ENCODE results near the gene HTRA2. TPM values are rescaled to one million over a fixed set of nuclear protein-coding genes. Genes with fewer than 3 reads are reported as not detected.

Gene HTRA2
- total and polyA plus RNA-seq, 2 donors: 42.9 to 70.6 TPM

DNA sequence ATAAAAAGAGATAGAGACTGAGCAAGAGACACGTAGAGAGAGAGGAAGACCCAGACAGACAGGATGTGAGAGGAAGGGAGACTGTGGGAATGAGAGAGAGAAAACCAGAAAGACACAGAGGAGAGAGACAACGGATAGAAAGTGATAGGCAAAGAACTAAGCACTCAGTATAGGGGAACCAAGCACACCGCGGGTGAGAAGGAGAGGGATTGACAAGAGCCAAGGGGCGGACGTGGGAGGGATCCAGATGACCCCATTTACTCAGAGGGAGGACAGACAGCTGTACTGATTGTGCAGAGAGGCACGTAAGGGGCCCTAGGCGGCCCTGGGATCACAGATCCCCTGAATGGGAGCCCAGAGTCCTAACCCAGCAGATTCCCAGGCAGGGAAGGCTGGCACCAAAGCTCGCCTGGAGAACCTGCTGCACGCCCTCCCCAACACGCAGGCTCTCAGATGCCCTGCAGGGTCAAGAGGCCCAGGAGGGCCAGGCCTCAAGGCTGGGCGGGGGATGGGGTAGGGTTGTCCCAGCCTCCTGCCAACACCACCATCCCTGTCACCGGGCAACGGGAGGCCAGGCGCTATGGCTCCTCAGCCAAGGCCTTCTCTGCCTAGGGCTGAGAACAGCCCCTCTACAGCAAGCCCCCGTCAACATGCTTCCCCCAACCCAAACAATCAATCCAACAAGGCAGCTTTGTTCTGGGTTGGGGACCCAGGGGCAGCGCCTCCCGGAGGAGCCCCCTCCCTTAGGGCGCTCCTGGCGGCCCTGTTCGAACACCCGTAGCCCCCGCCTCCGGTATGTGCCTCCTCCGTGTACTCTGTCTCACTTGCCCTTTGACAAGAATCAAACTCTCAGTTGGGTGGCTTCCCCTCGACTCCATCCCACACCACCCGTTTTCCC is 23.4 kb downstream of the HTRA2 start:
- Histone ChIP-seq H3K27ac (ENCODE audit: low read depth in 1 of 2, low read length in 1 of 2) (no peak overlapping the region), H3K4me1 (ENCODE audit: control insufficient read depth in 2 of 2, insufficient read depth in 2 of 2, low read length in 2 of 2) (peaks cover 7 to 39% of the 10 kb centered on the region in 2 donors), H3K4me3 (ENCODE audit: low read length in 2 of 2) (no peak overlapping the region), H3K9me3 (ENCODE audit: control insufficient read depth in 2 of 2, insufficient read depth in 1 of 2, low read length in 1 of 2) (peaks cover 5 to 7% of the 10 kb centered on the region in 2 donors), H3K36me3 (ENCODE audit: control insufficient read depth in 2 of 2, insufficient read depth in 2 of 2, low read length in 1 of 2) (peaks cover 2 to 3% of the 10 kb centered on the region in 2 donors), H3K27me3 (ENCODE audit: control insufficient read depth in 2 of 2, insufficient read depth in 1 of 2, low read length in 1 of 2) (peaks cover 44 to 80% of the 10 kb centered on the region in 2 donors)
- DNase-seq (ENCODE audit: low read depth in 6 of 9, low spot score in 9 of 9): no peak
- WGBS: 90% methylated on average over 27 of the region's 27 CpGs

DNA sequence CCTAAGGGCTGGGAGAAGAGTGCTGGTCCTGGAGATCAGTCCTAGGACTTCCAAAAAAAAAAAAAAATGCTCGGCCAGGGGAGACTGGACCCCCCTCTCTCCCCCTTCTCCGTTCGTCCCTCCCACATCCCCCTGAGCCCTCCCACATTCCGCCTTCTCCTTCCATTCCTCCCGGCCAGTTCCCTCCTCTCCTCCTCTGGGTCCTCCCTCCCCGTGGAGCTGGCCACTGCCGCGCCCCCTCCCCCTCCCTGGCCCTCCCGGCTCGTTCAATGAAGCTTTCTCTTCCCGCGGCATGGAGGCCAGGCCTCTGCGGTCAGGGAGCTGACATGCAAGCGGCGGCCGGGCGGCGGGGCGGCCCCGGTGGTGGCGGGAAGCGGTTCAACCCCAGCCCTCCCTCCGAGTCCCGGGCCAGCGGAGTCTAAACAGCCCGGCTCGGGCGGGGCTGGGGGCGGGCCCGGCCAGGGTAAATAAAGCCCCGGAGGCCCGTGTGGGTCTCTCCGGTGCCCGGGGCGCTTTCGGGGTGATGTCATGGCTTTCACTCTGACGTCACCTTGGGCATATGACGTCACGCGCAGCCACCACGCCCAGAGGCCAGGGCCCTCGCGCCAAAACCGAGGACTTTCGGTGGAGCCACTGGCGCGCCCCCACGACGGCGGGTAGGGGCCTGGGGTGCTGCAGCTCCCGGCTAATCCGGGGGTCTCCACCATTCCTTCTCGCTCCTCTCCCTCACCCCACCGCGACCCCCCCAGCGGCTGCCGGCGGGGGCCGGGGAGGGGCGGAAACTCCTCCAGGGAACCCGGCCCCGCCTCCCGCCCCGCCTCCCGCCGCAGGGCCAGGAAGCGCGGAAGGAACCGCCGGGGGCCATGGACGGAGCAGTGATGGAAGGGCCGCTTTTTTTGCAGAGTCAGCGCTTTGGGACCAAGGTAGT is 24.4 kb downstream of the HTRA2 start, which contains the start of the genes DOK1 and LOXL3:
Gene DOK1 (plus strand): TSS at position 829 of the 928 bp plus-strand sequence. CDS start 35 bp downstream, at position 864.
Gene LOXL3 (minus strand): TSS at position 51 of the 928 bp plus-strand sequence. CDS start 1,308 bp downstream, outside the sequence.
- peaks cover 2 to 3% of the 10 kb centered on the region in 2 donors for H3K36me3 ChIP-seq (ENCODE audit: control insufficient read depth in 2 of 2, insufficient read depth in 2 of 2, low read length in 1 of 2)
- H3K27ac ChIP-seq (ENCODE audit: low read depth in 1 of 2, low read length in 1 of 2): peak within 1 kb of the TSS; percentile 11 to 58
- WGBS: 2% methylated on average over 73 of the region's 73 CpGs
- peaks cover 4 to 5% of the 10 kb centered on the region in 2 donors for H3K9me3 ChIP-seq (ENCODE audit: control insufficient read depth in 2 of 2, insufficient read depth in 1 of 2, low read length in 1 of 2)
- peaks cover 35 to 70% of the 10 kb centered on the region in 2 donors for H3K27me3 ChIP-seq (ENCODE audit: control insufficient read depth in 2 of 2, insufficient read depth in 1 of 2, low read length in 1 of 2)
- H3K4me3 ChIP-seq (ENCODE audit: low read length in 2 of 2): peak within 1 kb of the TSS; percentile 97 to 99
- H3K4me1 ChIP-seq (ENCODE audit: control insufficient read depth in 2 of 2, insufficient read depth in 2 of 2, low read length in 2 of 2): peaks cover 7 to 34% of the 10 kb centered on the region in 2 donors
- peak in 7 of 9 donors; percentile 52 to 84 (median 58) for DNase-seq (ENCODE audit: low read depth in 6 of 9, low spot score in 9 of 9)

DNA sequence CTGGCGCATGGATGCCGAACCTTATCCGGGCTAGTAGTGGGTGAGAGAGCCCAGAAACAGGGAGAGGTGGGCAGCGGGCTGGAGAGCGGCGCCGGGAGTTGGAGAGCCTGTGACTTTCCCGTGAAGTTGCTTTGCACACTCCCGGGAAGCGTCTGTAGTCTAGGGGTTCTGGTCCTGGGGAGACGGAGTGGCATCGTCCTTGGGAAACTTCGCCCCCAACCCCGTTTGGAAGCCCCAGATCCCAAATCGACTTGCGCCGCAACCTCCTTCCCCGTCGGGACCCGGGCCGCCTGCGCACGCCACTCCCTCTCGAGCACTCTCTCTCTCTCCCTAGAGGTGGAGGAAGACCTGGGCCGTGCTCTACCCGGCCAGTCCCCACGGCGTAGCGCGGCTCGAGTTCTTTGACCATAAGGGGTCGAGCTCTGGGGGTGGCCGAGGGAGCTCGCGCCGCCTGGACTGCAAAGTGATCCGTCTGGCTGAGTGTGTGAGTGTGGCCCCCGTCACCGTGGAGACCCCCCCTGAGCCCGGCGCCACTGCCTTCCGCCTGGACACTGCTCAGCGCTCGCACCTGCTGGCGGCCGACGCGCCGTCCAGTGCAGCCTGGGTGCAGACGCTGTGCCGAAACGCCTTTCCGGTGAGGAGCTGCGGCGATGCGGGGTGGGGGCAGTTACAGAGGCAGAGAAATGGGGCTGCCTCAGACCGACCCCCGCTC is 25.2 kb downstream of the HTRA2 start:
- Histone ChIP-seq H3K9me3 (ENCODE audit: control insufficient read depth in 2 of 2, insufficient read depth in 1 of 2, low read length in 1 of 2) (no peaks in the 10 kb centered on the region), H3K27me3 (ENCODE audit: control insufficient read depth in 2 of 2, insufficient read depth in 1 of 2, low read length in 1 of 2) (peaks cover 27 to 63% of the 10 kb centered on the region in 2 donors), H3K36me3 (ENCODE audit: control insufficient read depth in 2 of 2, insufficient read depth in 2 of 2, low read length in 1 of 2) (peaks cover 2 to 3% of the 10 kb centered on the region in 2 donors), H3K4me3 (ENCODE audit: low read length in 2 of 2) (peak overlapping the region; percentile 97 to 99), H3K4me1 (ENCODE audit: control insufficient read depth in 2 of 2, insufficient read depth in 2 of 2, low read length in 2 of 2) (peaks cover 7 to 28% of the 10 kb centered on the region in 2 donors), H3K27ac (ENCODE audit: low read depth in 1 of 2, low read length in 1 of 2) (peak overlapping the region in 1 of 2 donors; percentile 58)
- under 1% methylated on average over 58 of the region's 58 CpGs for WGBS
- peak in 3 of 9 donors; percentile 18 to 61 (median 44) for DNase-seq (ENCODE audit: low read depth in 6 of 9, low spot score in 9 of 9)

DNA sequence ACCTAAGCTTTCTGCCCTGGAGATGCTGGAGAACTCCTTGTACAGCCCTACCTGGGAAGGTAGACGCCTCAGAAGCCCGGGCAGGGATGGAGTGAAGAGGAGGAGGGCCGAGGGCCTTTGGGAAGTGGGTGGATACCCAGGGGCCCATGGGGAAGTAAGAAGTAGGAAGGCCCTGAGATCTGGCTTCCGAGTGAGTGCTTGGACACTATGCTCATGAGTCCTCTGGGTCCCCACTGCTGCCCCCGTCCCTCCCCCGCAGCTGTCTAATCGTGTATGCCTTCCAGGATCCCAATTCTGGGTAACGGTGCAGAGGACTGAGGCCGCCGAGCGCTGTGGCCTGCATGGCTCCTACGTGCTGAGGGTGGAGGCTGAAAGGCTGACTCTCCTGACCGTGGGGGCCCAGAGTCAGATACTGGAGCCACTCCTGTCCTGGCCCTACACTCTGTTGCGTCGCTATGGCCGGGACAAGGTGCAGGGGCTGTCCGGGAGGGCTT is 25.9 kb downstream of the HTRA2 start:
- Histone ChIP-seq H3K9me3 (ENCODE audit: control insufficient read depth in 2 of 2, insufficient read depth in 1 of 2, low read length in 1 of 2) (no peaks in the 10 kb centered on the region), H3K4me3 (ENCODE audit: low read length in 2 of 2) (peak overlapping the region; percentile 97 to 99), H3K27me3 (ENCODE audit: control insufficient read depth in 2 of 2, insufficient read depth in 1 of 2, low read length in 1 of 2) (peaks cover 20 to 62% of the 10 kb centered on the region in 2 donors), H3K27ac (ENCODE audit: low read depth in 1 of 2, low read length in 1 of 2) (no peak overlapping the region), H3K36me3 (ENCODE audit: control insufficient read depth in 2 of 2, insufficient read depth in 2 of 2, low read length in 1 of 2) (peaks cover 2 to 3% of the 10 kb centered on the region in 2 donors), H3K4me1 (ENCODE audit: control insufficient read depth in 2 of 2, insufficient read depth in 2 of 2, low read length in 2 of 2) (peaks cover 7 to 28% of the 10 kb centered on the region in 2 donors)
- WGBS: 79% methylated on average over 17 of the region's 17 CpGs
- no peak for DNase-seq (ENCODE audit: low read depth in 6 of 9, low spot score in 9 of 9)

DNA sequence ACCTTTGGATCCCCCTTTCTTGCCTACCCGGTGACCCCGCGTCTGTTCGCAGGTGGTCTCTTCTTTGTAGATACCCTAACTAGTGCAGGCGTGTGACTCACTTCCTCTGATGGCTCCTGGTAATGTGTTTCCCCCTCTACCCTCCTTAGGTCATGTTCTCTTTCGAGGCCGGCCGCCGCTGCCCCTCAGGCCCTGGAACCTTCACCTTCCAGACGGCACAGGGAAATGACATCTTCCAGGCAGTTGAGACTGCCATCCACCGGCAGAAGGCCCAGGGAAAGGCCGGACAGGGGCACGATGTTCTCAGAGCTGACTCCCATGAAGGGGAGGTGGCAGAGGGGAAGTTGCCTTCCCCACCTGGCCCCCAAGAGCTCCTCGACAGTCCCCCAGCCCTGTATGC is 26.4 kb downstream of the HTRA2 start:
- peaks cover 7 to 28% of the 10 kb centered on the region in 2 donors for H3K4me1 ChIP-seq (ENCODE audit: control insufficient read depth in 2 of 2, insufficient read depth in 2 of 2, low read length in 2 of 2)
- peaks cover 17 to 57% of the 10 kb centered on the region in 2 donors for H3K27me3 ChIP-seq (ENCODE audit: control insufficient read depth in 2 of 2, insufficient read depth in 1 of 2, low read length in 1 of 2)
- no peak overlapping the region for H3K4me3 ChIP-seq (ENCODE audit: low read length in 2 of 2)
- WGBS: 95% methylated on average over 14 of the region's 14 CpGs
- H3K27ac ChIP-seq (ENCODE audit: low read depth in 1 of 2, low read length in 1 of 2): no peak overlapping the region
- no peak for DNase-seq (ENCODE audit: low read depth in 6 of 9, low spot score in 9 of 9)
- peaks cover 2 to 3% of the 10 kb centered on the region in 2 donors for H3K36me3 ChIP-seq (ENCODE audit: control insufficient read depth in 2 of 2, insufficient read depth in 2 of 2, low read length in 1 of 2)
- no peaks in the 10 kb centered on the region for H3K9me3 ChIP-seq (ENCODE audit: control insufficient read depth in 2 of 2, insufficient read depth in 1 of 2, low read length in 1 of 2)

DNA sequence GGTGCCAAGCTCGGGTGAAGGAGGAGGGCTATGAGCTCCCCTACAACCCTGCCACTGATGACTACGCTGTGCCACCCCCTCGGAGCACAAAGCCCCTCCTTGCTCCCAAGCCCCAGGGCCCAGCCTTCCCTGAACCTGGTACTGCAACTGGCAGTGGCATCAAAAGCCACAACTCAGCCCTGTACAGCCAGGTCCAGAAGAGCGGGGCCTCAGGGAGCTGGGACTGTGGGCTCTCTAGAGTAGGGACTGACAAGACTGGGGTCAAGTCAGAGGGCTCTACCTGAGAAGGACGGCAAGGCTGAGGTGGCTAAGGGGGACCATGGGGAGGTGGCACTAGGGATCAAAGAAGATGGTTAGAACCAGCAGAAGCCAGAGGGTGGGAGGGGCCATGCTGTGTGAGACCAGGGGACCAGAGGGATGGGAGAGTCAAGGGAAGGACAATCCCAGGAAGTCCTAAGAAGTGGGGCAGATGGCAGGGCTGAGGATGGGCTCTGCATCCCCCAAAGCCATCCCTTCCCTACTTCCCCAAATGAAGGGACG is 27.2 kb downstream of the HTRA2 start:
- Histone ChIP-seq H3K9me3 (ENCODE audit: control insufficient read depth in 2 of 2, insufficient read depth in 1 of 2, low read length in 1 of 2) (no peaks in the 10 kb centered on the region), H3K27ac (ENCODE audit: low read depth in 1 of 2, low read length in 1 of 2) (no peak overlapping the region), H3K4me1 (ENCODE audit: control insufficient read depth in 2 of 2, insufficient read depth in 2 of 2, low read length in 2 of 2) (peaks cover 7 to 28% of the 10 kb centered on the region in 2 donors), H3K27me3 (ENCODE audit: control insufficient read depth in 2 of 2, insufficient read depth in 1 of 2, low read length in 1 of 2) (peaks cover 11 to 54% of the 10 kb centered on the region in 2 donors), H3K4me3 (ENCODE audit: low read length in 2 of 2) (no peak overlapping the region), H3K36me3 (ENCODE audit: control insufficient read depth in 2 of 2, insufficient read depth in 2 of 2, low read length in 1 of 2) (peaks cover 2 to 3% of the 10 kb centered on the region in 2 donors)
- 94% methylated on average over 6 of the region's 6 CpGs for WGBS
- DNase-seq (ENCODE audit: low read depth in 6 of 9, low spot score in 9 of 9): no peak

DNA sequence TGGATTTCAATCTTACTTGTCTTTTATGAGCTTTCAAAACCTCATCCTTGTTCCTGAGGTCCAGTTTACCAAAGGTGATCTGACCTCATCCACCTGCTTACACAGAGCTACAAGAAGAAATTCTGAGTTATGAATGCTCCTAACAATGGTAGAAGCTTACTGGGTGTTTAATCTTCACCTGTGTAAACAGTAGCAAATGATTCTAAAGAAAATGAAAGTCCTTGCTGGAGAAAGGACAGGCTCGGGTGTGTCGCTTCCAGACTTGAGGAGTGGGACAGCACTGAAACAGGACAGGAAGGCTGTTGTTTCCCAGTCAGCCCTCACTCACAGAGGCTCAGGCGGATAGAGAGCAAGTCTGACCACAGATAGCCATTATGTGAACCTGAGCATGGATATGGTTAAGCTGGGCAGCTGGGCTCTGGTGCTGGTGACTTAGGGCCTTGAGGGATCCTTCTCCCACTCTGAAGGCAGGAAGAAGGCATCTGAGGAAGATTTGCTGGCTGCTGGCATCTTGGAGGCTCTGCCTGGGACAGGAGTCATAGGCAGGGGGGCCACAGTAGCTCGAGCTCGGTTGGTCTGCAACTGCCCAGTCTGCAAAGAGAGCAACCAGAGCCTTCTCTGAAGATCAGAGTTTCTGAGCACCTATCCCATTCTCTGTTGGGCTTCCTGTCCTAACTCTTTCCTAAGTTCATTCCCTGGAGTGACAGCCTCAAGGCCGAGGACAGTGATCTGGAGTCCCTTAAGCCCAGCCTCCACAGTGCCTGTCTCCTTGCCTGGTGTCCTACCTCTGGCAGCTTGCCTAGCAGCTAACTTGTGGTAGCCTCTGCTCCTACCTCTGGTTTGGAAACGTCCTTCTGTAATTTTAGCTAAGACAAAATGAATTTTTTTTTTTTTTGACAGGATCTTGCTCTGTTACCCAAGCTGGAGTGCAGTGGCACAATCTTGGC is 28.8 kb downstream of the HTRA2 start:
- Histone ChIP-seq H3K4me3 (ENCODE audit: low read length in 2 of 2) (no peak overlapping the region), H3K4me1 (ENCODE audit: control insufficient read depth in 2 of 2, insufficient read depth in 2 of 2, low read length in 2 of 2) (peaks cover 7 to 19% of the 10 kb centered on the region in 2 donors), H3K27ac (ENCODE audit: low read depth in 1 of 2, low read length in 1 of 2) (no peak overlapping the region), H3K27me3 (ENCODE audit: control insufficient read depth in 2 of 2, insufficient read depth in 1 of 2, low read length in 1 of 2) (peaks cover 3 to 41% of the 10 kb centered on the region in 2 donors), H3K36me3 (ENCODE audit: control insufficient read depth in 2 of 2, insufficient read depth in 2 of 2, low read length in 1 of 2) (peaks cover 2 to 3% of the 10 kb centered on the region in 2 donors), H3K9me3 (ENCODE audit: control insufficient read depth in 2 of 2, insufficient read depth in 1 of 2, low read length in 1 of 2) (no peaks in the 10 kb centered on the region)
- no peak for DNase-seq (ENCODE audit: low read depth in 6 of 9, low spot score in 9 of 9)
- WGBS: 93% methylated on average over 7 of the region's 7 CpGs
